ENCODE data around the gene KCP. TPM values are rescaled to one million over a fixed set of nuclear protein-coding genes. Genes with fewer than 3 reads are reported as not detected.

The KCP gene
- total and polyA plus RNA-seq, 2 of the 13 experiments (the other 11 are each of a cell fraction or from before 2014, with no cell fraction given): 0.37 to 1.0 TPM

DNA sequence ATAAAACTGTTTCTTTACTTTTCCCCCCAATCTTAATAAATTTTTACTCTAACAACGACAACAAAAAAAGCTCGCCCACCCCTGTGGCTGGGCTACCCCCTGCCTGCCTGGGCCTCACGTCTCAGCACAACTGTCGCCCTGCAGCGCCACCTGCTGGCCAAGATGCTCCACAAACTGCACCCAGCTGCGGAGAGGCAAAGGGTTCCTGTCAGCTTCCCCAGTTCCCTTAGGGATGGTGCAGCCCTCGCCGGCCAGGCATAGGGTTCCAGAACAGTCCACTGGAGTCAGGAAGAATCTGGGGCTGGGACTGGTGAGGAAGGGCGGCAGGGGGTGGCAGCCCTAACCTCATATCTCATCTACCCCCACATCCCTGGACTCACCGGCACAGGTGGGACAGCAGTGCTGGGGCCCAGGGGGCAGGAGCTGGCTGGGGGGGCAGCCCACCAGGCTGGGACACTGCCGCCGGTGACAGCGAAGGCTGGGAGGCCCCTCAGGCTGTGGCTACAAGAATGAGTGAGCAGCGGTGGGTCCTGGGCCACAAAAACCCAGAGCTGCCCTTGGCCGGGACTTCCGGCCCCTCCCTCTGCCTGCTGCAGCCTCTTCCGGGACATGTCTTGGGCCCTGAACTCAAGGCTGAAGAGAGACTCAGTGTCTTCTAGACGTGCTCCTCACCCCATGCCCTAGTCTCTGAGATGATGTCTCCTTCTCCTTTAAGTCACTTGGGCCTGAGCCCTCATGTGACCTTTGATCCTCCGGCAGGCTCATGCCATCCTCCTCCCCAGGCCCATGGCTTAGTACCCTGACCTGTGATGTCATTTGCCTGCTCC, 26.7 kb downstream of the KCP start (continued):
- TF ChIP-seq MEIS1 (CRISPR knock-in tag; IDR thresholded peaks at IDR 0.05; ENCODE audit: borderline replicate concordance): 0 out of 2 replicates have a peak, but pooled peaks have one; percentile 46
- TF ChIP-seq ONECUT2 (CRISPR knock-in tag; IDR thresholded peaks at IDR 0.05): no peak
- no peak for TF ChIP-seq TOE1 (CRISPR knock-in tag; IDR thresholded peaks at IDR 0.05)
- TF ChIP-seq PCBP2 (optimal IDR thresholded peaks at IDR 0.05; ENCODE audit: low read depth, low read length, poor library complexity, severe bottlenecking): no peak
- 0 out of 2 replicates have a peak, but pooled peaks have one; percentile 15 for TF ChIP-seq FOXA3 (CRISPR knock-in tag; IDR thresholded peaks at IDR 0.05)
- no peak for TF ChIP-seq FOXK2 (IDR thresholded peaks at IDR 0.05)
- TF ChIP-seq ZNF10 (CRISPR knock-in tag; IDR thresholded peaks at IDR 0.05; ENCODE audit: borderline replicate concordance, low read depth): no peak
- no peak for TF ChIP-seq KIAA2018 (CRISPR knock-in tag; IDR thresholded peaks at IDR 0.05; ENCODE audit: borderline replicate concordance)
- TF ChIP-seq, protein P1, sequence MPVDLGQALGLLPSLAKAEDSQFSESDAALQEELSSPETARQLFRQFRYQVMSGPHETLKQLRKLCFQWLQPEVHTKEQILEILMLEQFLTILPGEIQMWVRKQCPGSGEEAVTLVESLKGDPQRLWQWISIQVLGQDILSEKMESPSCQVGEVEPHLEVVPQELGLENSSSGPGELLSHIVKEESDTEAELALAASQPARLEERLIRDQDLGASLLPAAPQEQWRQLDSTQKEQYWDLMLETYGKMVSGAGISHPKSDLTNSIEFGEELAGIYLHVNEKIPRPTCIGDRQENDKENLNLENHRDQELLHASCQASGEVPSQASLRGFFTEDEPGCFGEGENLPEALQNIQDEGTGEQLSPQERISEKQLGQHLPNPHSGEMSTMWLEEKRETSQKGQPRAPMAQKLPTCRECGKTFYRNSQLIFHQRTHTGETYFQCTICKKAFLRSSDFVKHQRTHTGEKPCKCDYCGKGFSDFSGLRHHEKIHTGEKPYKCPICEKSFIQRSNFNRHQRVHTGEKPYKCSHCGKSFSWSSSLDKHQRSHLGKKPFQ (CRISPR knock-in tag; IDR thresholded peaks at IDR 0.05; ENCODE audit: insufficient replicate concordance): no peak
- no peak for TF ChIP-seq TAF15 (IDR thresholded peaks at IDR 0.05; ENCODE audit: low read depth, low read length, poor library complexity, severe bottlenecking)
- TF ChIP-seq ZNF7 (CRISPR knock-in tag; IDR thresholded peaks at IDR 0.05): no peak
- no peak for TF ChIP-seq THYN1 (CRISPR knock-in tag; IDR thresholded peaks at IDR 0.05; ENCODE audit: borderline replicate concordance, low read depth)
- TF ChIP-seq SMAD1 (CRISPR knock-in tag; IDR thresholded peaks at IDR 0.05; ENCODE audit: borderline replicate concordance, low read depth): no peak
- no peak for TF ChIP-seq ZNF136 (CRISPR knock-in tag; IDR thresholded peaks at IDR 0.05; ENCODE audit: low read depth)
- TF ChIP-seq ZNF367 (CRISPR knock-in tag; IDR thresholded peaks at IDR 0.05; ENCODE audit: borderline replicate concordance): no peak
- TF ChIP-seq ZNF674 (CRISPR knock-in tag; IDR thresholded peaks at IDR 0.05; ENCODE audit: low read depth): no peak
- TF ChIP-seq, protein P2, sequence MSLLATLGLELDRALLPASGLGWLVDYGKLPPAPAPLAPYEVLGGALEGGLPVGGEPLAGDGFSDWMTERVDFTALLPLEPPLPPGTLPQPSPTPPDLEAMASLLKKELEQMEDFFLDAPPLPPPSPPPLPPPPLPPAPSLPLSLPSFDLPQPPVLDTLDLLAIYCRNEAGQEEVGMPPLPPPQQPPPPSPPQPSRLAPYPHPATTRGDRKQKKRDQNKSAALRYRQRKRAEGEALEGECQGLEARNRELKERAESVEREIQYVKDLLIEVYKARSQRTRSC (CRISPR knock-in tag; IDR thresholded peaks at IDR 0.05; ENCODE audit: low read depth): no peak
- TF ChIP-seq ZNF556 (CRISPR knock-in tag; IDR thresholded peaks at IDR 0.05; ENCODE audit: borderline replicate concordance): no peak
- peak; percentile 74; the same call in 1 of the 2 replicates for TF ChIP-seq ZNF263 (CRISPR knock-in tag; IDR thresholded peaks at IDR 0.05)
